Keratinocyte (primary cell): ENCODE data around the gene DNALI1. TPM values are rescaled to one million over a fixed set of nuclear protein-coding genes. Genes with fewer than 3 reads are reported as not detected.

Experiments
- DNase-seq: peaks from one replicate; pipeline ENCODE4 v3.0.0-alpha.2; 2011; ENCODE audit warnings: low read depth, missing footprints, low spot score
- FAIRE-seq: peaks from 2 replicates; lab custom pipeline; 2011; peaks lifted over from hg19 to GRCh38; lab: Jason Lieb, UNC
- H2AFZ ChIP-seq: 2 replicates; pipeline ENCODE4 v1.6.0; 2012; ENCODE audit warnings: low read length, control low read depth, inconsistent platforms; ENCODE audit not compliant: control insufficient read depth
- H3K27ac ChIP-seq: 2 replicates; pipeline ENCODE4 v1.5.1; 2011; ENCODE audit warnings: low read length; ENCODE audit not compliant: control insufficient read depth, insufficient read depth
- H3K27me3 ChIP-seq: 3 replicates; pipeline ENCODE4 v1.6.0; 2011; ENCODE audit warnings: low read length; ENCODE audit not compliant: control insufficient read depth, insufficient read depth; ENCODE audit errors: extremely low read depth
- H3K36me3 ChIP-seq, 2 experiments: 2 replicates in 1 of 2; 3 replicates in 1 of 2; pipeline ENCODE4 v1.5.1; 2011; ENCODE audit warnings: low read length in 2 of 2, mild to moderate bottlenecking in 1 of 2; ENCODE audit not compliant: control insufficient read depth in 2 of 2, insufficient read depth in 2 of 2; ENCODE audit errors: extremely low read depth in 1 of 2
- H3K4me1 ChIP-seq: 3 replicates; pipeline ENCODE4 v1.5.1; 2011; ENCODE audit warnings: low read length; ENCODE audit not compliant: control insufficient read depth, insufficient read depth; ENCODE audit errors: extremely low read depth
- H3K4me2 ChIP-seq: 3 replicates; pipeline ENCODE4 v1.6.0; 2011; ENCODE audit warnings: low read depth, low read length; ENCODE audit not compliant: control insufficient read depth, insufficient read depth; ENCODE audit errors: extremely low read depth
- H3K4me3 ChIP-seq, 3 experiments: fragments of 200-600 bp in 1 of 3; sonication (generic) in 1 of 3; 2 replicates in 2 of 3; 3 replicates in 1 of 3; pipeline ENCODE4 v1.5.1; 2011 to 2016; ENCODE audit warnings: low read length in 3 of 3, mild to moderate bottlenecking in 3 of 3, control low read depth in 2 of 3, inconsistent platforms in 1 of 3, low read depth in 1 of 3, mixed read lengths in 1 of 3, mixed run types in 1 of 3, moderate library complexity in 1 of 3; ENCODE audit not compliant: control insufficient read depth in 2 of 3, insufficient read depth in 2 of 3; ENCODE audit errors: extremely low read depth in 1 of 3
- H3K79me2 ChIP-seq: 2 replicates; pipeline ENCODE4 v1.6.0; 2012; ENCODE audit warnings: low read length; ENCODE audit not compliant: control insufficient read depth, insufficient read depth
- H3K9ac ChIP-seq: 3 replicates; pipeline ENCODE4 v1.6.0; 2011; ENCODE audit warnings: low read length; ENCODE audit not compliant: control insufficient read depth, insufficient read depth; ENCODE audit errors: extremely low read depth
- H3K9me1 ChIP-seq: 3 replicates; pipeline ENCODE4 v1.6.0; 2011; ENCODE audit warnings: low read length; ENCODE audit not compliant: control insufficient read depth, insufficient read depth; ENCODE audit errors: extremely low read depth
- H3K9me3 ChIP-seq: 2 replicates; pipeline ENCODE4 v1.5.1; 2012; ENCODE audit warnings: low read depth, low read length; ENCODE audit not compliant: control insufficient read depth
- H4K20me1 ChIP-seq: 3 replicates; pipeline ENCODE4 v1.6.0; 2011; ENCODE audit warnings: low read length; ENCODE audit not compliant: control insufficient read depth, insufficient read depth; ENCODE audit errors: extremely low read depth
- EZH2 ChIP-seq: IDR thresholded peaks from one replicate; pipeline ENCODE4 v1.6.1; 2012; ENCODE audit warnings: inconsistent platforms, mild to moderate bottlenecking, low read length, moderate library complexity
- dilution Hi-C: fragments of 300-500 bp; cut with MboI; formaldehyde crosslinking; loops from one replicate; pipeline ENCODE4 v1.7.0; 2020; ENCODE audit warnings: low sequenced_read_pairs; ENCODE audit not compliant: extremely low pct_ligation_motif_present
- polyA plus RNA-seq, 5 experiments: library from polyadenylated mRNA; depleted of rRNA in 3 of 5; stranded (reverse) in 3 of 5; stranded (forward) in 1 of 5; unstranded in 1 of 5; fragments of >200 nt; gene quantifications; 1 replicate in 1 of 5; 2 replicates in 3 of 5; 3 replicates in 1 of 5; pipeline versions ENCODE4 v1.2.1 to v1.2.3, GENCODE V29; 2011 to 2012; ENCODE audit warnings: missing spikeins in 2 of 5, low read depth in 1 of 5, low replicate concordance in 1 of 5
- TF ChIP-seq, protein P1 (sequence below), 3 experiments: IDR thresholded peaks in 1 of 3; conservative IDR thresholded peaks in 1 of 3; optimal IDR thresholded peaks in 1 of 3; 2 replicates in 2 of 3; 3 replicates in 1 of 3; pipeline versions ENCODE3 to v1.5.1; 2011; ENCODE audit warnings: low read length in 3 of 3, mild to moderate bottlenecking in 3 of 3, moderate library complexity in 2 of 3, control low read depth in 1 of 3, inconsistent platforms in 1 of 3; ENCODE audit not compliant: insufficient read depth in 2 of 3; ENCODE audit errors: extremely low read depth in 1 of 3

Gene DNALI1
- polyA plus RNA-seq, 1 donor (not counting 4 experiments of a cell fraction or from before 2014, with no cell fraction given) = 0.14 TPM

DNA sequence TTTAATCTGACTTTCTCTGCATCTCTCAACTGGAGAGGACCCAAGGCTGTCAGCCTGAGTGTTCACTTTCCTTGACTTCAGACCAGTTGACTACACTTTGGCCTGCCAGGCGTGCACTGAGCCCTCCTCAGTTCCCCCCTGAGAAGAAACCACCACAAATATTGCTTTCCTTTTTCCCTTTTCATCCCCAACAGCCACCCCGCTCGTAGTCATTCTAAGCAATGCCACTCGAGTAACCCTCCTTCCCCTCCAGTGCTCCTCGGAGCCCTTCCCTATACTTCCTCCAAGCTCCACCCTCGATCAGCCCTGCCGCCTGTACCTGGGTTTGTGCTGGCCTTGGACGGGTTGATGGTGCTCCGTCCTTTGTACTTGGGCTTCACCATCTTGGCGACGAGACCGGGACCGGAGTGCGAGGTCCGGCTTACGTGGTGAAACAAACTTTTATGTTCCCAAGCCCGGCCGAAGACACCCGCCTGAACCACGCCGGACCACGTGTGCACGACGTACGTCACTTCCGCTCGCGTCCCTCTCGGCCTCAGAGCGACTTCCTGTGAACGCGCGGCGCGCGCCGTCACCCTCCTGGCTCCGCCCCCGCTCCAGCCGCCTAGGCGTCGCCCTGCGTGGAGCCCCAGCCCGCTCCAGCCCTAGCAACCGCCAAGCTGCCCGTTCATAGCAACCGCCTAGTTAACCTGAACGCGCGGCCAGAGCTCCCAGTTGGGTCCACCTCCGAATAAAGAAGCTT lies 38.9 kb downstream of the DNALI1 start, which contains the start of gene GNL2:
Gene GNL2, minus strand, starts transcription at position 498 of the 742 bp plus-strand sequence. Its CDS starts 115 bp downstream, at position 383.
- Histone ChIP-seq H3K27me3 (no peaks in the 10 kb centered on the region), H2AFZ (peak within 1 kb of the TSS; percentile 100), H3K4me3 (peak within 1 kb of the TSS; percentile 84 to 99 (median 97)), H4K20me1 (peaks cover 3% of the 10 kb centered on the region), H3K79me2 (peaks cover 47% of the 10 kb centered on the region), H3K9me1 (no peaks in the 10 kb centered on the region), H3K4me1 (peaks cover 16% of the 10 kb centered on the region), H3K9ac (peak within 1 kb of the TSS; percentile 97), H3K9me3 (no peaks in the 10 kb centered on the region), H3K27ac (peak within 1 kb of the TSS; percentile 95), H3K36me3 (peaks cover 5 to 21% of the 10 kb centered on the region in 2 experiments), H3K4me2 (peak within 1 kb of the TSS; percentile 99)
- FAIRE-seq (peak; percentile 32), DNase-seq (peak; percentile 69)
- dilution Hi-C loops = loop anchor here (25.0 kb wide), 1 partner anchor 92 kb away; the partner anchor contains the start of gene CDCA8
- TF ChIP-seq, protein P1, sequence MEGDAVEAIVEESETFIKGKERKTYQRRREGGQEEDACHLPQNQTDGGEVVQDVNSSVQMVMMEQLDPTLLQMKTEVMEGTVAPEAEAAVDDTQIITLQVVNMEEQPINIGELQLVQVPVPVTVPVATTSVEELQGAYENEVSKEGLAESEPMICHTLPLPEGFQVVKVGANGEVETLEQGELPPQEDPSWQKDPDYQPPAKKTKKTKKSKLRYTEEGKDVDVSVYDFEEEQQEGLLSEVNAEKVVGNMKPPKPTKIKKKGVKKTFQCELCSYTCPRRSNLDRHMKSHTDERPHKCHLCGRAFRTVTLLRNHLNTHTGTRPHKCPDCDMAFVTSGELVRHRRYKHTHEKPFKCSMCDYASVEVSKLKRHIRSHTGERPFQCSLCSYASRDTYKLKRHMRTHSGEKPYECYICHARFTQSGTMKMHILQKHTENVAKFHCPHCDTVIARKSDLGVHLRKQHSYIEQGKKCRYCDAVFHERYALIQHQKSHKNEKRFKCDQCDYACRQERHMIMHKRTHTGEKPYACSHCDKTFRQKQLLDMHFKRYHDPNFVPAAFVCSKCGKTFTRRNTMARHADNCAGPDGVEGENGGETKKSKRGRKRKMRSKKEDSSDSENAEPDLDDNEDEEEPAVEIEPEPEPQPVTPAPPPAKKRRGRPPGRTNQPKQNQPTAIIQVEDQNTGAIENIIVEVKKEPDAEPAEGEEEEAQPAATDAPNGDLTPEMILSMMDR (optimal IDR thresholded peaks at IDR 0.05 in 1 of 3, IDR thresholded peaks at IDR 0.05 in 1 of 3, conservative IDR thresholded peaks at IDR 0.05 in 1 of 3; ENCODE audit: extremely low read depth in 1 of 3, insufficient read depth in 2 of 3, low read length in 3 of 3) = no peak
- TF ChIP-seq EZH2 = no peak

DNA sequence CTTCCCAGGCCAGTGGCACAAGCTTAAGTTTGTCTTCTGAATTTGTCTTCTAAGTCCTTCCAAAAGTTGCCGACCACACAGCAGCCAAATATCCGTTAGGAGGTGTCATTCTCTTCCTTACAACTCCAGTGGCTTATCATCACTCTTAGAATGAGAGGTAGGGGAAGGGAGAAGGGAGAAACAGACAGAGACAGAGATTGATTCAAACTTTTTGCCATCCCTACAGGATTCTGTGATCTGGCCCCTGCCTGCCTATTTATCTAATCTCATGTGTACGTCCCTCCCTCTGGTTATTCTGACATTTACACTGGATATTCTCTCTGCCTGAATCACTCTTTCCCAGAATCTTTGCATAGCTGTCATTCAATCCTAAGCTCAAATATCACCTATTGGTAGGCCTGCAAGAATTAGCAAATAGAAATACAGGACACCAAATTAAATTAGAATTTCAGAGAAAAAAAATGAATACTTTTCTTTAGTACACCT lies 39.5 kb downstream of the DNALI1 start:
- peaks cover 42% of the 10 kb centered on the region for H3K79me2 ChIP-seq
- no peak for DNase-seq
- H3K4me3 ChIP-seq = peak overlapping the region; percentile 84 to 99 (median 97)
- H3K27me3 ChIP-seq = no peaks in the 10 kb centered on the region
- no peaks in the 10 kb centered on the region for H3K9me3 ChIP-seq
- H3K9me1 ChIP-seq = no peaks in the 10 kb centered on the region
- H3K9ac ChIP-seq = peak overlapping the region; percentile 97
- peaks cover 3% of the 10 kb centered on the region for H4K20me1 ChIP-seq
- peaks cover 16% of the 10 kb centered on the region for H3K4me1 ChIP-seq
- H3K36me3 ChIP-seq = peaks cover 3 to 16% of the 10 kb centered on the region in 2 experiments
- dilution Hi-C loops = loop anchor here (25.0 kb wide), 1 partner anchor 91 kb away; the partner anchor contains the start of gene CDCA8
- peak overlapping the region; percentile 93 for H2AFZ ChIP-seq
- no peak for FAIRE-seq
- peak overlapping the region; percentile 95 for H3K27ac ChIP-seq
- TF ChIP-seq, protein P1 (optimal IDR thresholded peaks at IDR 0.05 in 1 of 3, IDR thresholded peaks at IDR 0.05 in 1 of 3, conservative IDR thresholded peaks at IDR 0.05 in 1 of 3; ENCODE audit: extremely low read depth in 1 of 3, insufficient read depth in 2 of 3, low read length in 3 of 3) = no peak
- no peak for TF ChIP-seq EZH2
- H3K4me2 ChIP-seq = peak overlapping the region; percentile 99
